Liver (tissue), 9 donors: Measurements from ENCODE around the gene NLRP11. TPM values are rescaled to one million over a fixed set of nuclear protein-coding genes. Genes with fewer than 3 reads are reported as not detected.

Source experiments
- DNase-seq: peaks from one replicate; pipeline ENCODE4 v3.0.0-alpha.2; 2017; ENCODE audit warnings: low spot score
- H3K27ac ChIP-seq, 2 donors: one replicate each; pipeline ENCODE4 v1.7.0; 2013; ENCODE audit warnings: inconsistent platforms in 2 of 2, low read length in 2 of 2, control low read depth in 1 of 2, low read depth in 1 of 2, mild to moderate bottlenecking in 1 of 2
- H3K27me3 ChIP-seq, 4 donors: one replicate each; pipeline versions ENCODE4 v1.6.1 to v1.7.0; 2013; ENCODE audit warnings: low read length in 3 of 4, inconsistent platforms in 1 of 4, mild to moderate bottlenecking in 1 of 4, moderate library complexity in 1 of 4; ENCODE audit not compliant: control insufficient read depth in 4 of 4, insufficient read depth in 4 of 4
- H3K36me3 ChIP-seq, 4 donors: one replicate each; pipeline versions ENCODE4 v1.6.1 to v1.7.0; 2013; ENCODE audit warnings: low read length in 3 of 4, mild to moderate bottlenecking in 3 of 4, low read depth in 1 of 4, moderate library complexity in 1 of 4; ENCODE audit not compliant: control insufficient read depth in 4 of 4, insufficient read depth in 3 of 4
- H3K4me1 ChIP-seq, 4 donors: one replicate each; pipeline versions ENCODE4 v1.6.1 to v1.7.0; 2013; ENCODE audit warnings: low read length in 3 of 4, mild to moderate bottlenecking in 3 of 4, moderate library complexity in 1 of 4; ENCODE audit not compliant: control insufficient read depth in 4 of 4, insufficient read depth in 4 of 4
- H3K4me3 ChIP-seq, 3 donors: one replicate each; pipeline versions ENCODE4 v1.6.1 to v1.7.0; 2013; ENCODE audit warnings: low read length in 3 of 3, control low read depth in 1 of 3, low read depth in 1 of 3, mild to moderate bottlenecking in 1 of 3
- H3K9ac ChIP-seq, 2 donors: one replicate each; pipeline ENCODE4 v1.7.0; 2013; ENCODE audit warnings: low read length in 2 of 2, mild to moderate bottlenecking in 2 of 2, moderate library complexity in 2 of 2, control low read depth in 1 of 2, low read depth in 1 of 2
- H3K9me3 ChIP-seq, 4 donors: one replicate each; pipeline versions ENCODE4 v1.6.1 to v1.7.0; 2013; ENCODE audit warnings: low read length in 3 of 4; ENCODE audit not compliant: control insufficient read depth in 4 of 4
- ATF3 ChIP-seq: IDR thresholded peaks from 2 replicates; pipeline ENCODE4 v1.6.1; 2016; ENCODE audit warnings: antibody characterized with exemption
- CTCF ChIP-seq: fragments of 150-350 bp; IDR thresholded peaks from 2 replicates; pipeline ENCODE4 v1.5.1; 2017; ENCODE audit warnings: improper control_type of control experiment, low read depth, low read length; ENCODE audit not compliant: missing input control
- EGR1 ChIP-seq, 2 donors: IDR thresholded peaks; 2 replicates each; pipeline ENCODE4 v1.6.1; 2016 to 2018; ENCODE audit warnings: antibody characterized with exemption in 2 of 2, low read depth in 2 of 2
- FOXA1 ChIP-seq: IDR thresholded peaks from 2 replicates; pipeline ENCODE4 v1.6.1; 2016; ENCODE audit warnings: antibody characterized with exemption
- GABPA ChIP-seq, 2 donors: IDR thresholded peaks in 1 of 2; conservative IDR thresholded peaks in 1 of 2; 2 replicates each; pipeline ENCODE4 v1.6.1; 2016; ENCODE audit warnings: antibody characterized with exemption in 2 of 2, mild to moderate bottlenecking in 1 of 2, moderate library complexity in 1 of 2
- HNF4A ChIP-seq, 2 donors: conservative IDR thresholded peaks; 2 replicates each; pipeline ENCODE4 v1.6.1; 2016; ENCODE audit warnings: antibody characterized with exemption in 2 of 2, mild to moderate bottlenecking in 2 of 2
- HNF4G ChIP-seq: IDR thresholded peaks from 2 replicates; pipeline ENCODE4 v1.6.1; 2016; ENCODE audit warnings: antibody characterized with exemption
- JUND ChIP-seq, 2 donors: IDR thresholded peaks; 2 replicates each; pipeline ENCODE4 v1.6.1; 2016; ENCODE audit warnings: antibody characterized with exemption in 2 of 2
- MAX ChIP-seq: IDR thresholded peaks from 2 replicates; pipeline ENCODE4 v1.6.1; 2016; ENCODE audit warnings: antibody characterized with exemption
- RAD21 ChIP-seq, 2 donors: IDR thresholded peaks; 2 replicates each; pipeline ENCODE4 v1.6.1; 2016; ENCODE audit warnings: antibody characterized with exemption in 2 of 2, mild to moderate bottlenecking in 2 of 2
- REST ChIP-seq: IDR thresholded peaks from 2 replicates; pipeline ENCODE4 v1.6.1; 2016; ENCODE audit warnings: antibody characterized with exemption, mild to moderate bottlenecking
- RXRA ChIP-seq, 2 donors: IDR thresholded peaks; 2 replicates each; pipeline ENCODE4 v1.6.1; 2017 to 2018; ENCODE audit warnings: antibody characterized with exemption in 2 of 2, mild to moderate bottlenecking in 1 of 2
- SP1 ChIP-seq: IDR thresholded peaks from 2 replicates; pipeline ENCODE4 v1.6.1; 2018; ENCODE audit warnings: antibody characterized with exemption, mild to moderate bottlenecking
- TAF1 ChIP-seq: conservative IDR thresholded peaks from 2 replicates; pipeline ENCODE4 v1.6.1; 2016; ENCODE audit warnings: antibody characterized with exemption, mild to moderate bottlenecking
- YY1 ChIP-seq: IDR thresholded peaks from 2 replicates; pipeline ENCODE4 v1.6.1; 2016; ENCODE audit warnings: antibody characterized with exemption, mild to moderate bottlenecking
- ZBTB33 ChIP-seq: IDR thresholded peaks from 2 replicates; pipeline ENCODE4 v1.6.1; 2016; ENCODE audit warnings: antibody characterized with exemption
- WGBS: extraction: QIAGEN DNeasy Blood & Tissue Kit; methylation state at CpG from one replicate; pipeline ENCODE4 v1.1.7; 2013; 5-methylcytosine and 5-hydroxymethylcytosine counted together
- polyA plus RNA-seq, 2 donors: library from polyadenylated mRNA; stranded (reverse) in 1 of 2; unstranded in 1 of 2; fragments of 200-250 nt in 1 of 2; fragments of >200 nt in 1 of 2; fragmentation: Nextera tagmentation in 1 of 2; extraction: Ambion mirVana in 1 of 2; gene quantifications; one replicate each; pipeline versions ENCODE4 v1.2.1 to v1.2.3, GENCODE V29; 2013 to 2015
- total RNA-seq, 2 donors: library from RNA; depleted of rRNA; stranded (reverse); fragments of >200 nt; gene quantifications; one replicate each; pipeline ENCODE4 v1.2.3, GENCODE V29; 2014
- donor health status: healthy.
- donor health status: healthy.
- donor health status: healthy.
- donor health status: healthy.
- donor health status: healthy.

NLRP11 gene
- total and polyA plus RNA-seq, 4 donors = 0.28 to 0.33 TPM; not detected in 2

- Histone ChIP-seq H3K27me3 (peaks cover 0 to 3% (median 0%) of the 10 kb centered on the region in 4 donors), H3K27ac (no peak overlapping the region), H3K4me3 (no peak overlapping the region), H3K9me3 (no peaks in the 10 kb centered on the region), H3K4me1 (peaks cover 0 to 8% (median 3%) of the 10 kb centered on the region in 4 donors), H3K9ac (no peak overlapping the region), H3K36me3 (no peaks in the 10 kb centered on the region)
- TF ChIP-seq RAD21 (IDR thresholded peaks at IDR 0.05) (no peak), HNF4G (no peak), ATF3 (no peak), ZBTB33 (no peak), EGR1 (IDR thresholded peaks at IDR 0.05; ENCODE audit: low read depth in 2 of 2) (no peak), TAF1 (no peak), FOXA1 (no peak), REST (no peak), SP1 (no peak), RXRA (IDR thresholded peaks at IDR 0.05) (no peak), YY1 (no peak), MAX (no peak), HNF4A (conservative IDR thresholded peaks at IDR 0.05) (no peak), CTCF (no peak), JUND (IDR thresholded peaks at IDR 0.05) (no peak)
- WGBS = 89% methylated on average over 5 of the region's 5 CpGs
- no peak for DNase-seq
Measured at GRCh38 chr19:55813906-55814305, 17.9 kb downstream of the NLRP11 start.

GRCh38 chr19:55812449-55812848 is 19.4 kb downstream of the NLRP11 start:
- Histone ChIP-seq H3K4me1 (peaks cover 0 to 8% (median 3%) of the 10 kb centered on the region in 4 donors), H3K9me3 (no peaks in the 10 kb centered on the region), H3K27ac (no peak overlapping the region), H3K27me3 (peaks cover 0 to 3% (median 0%) of the 10 kb centered on the region in 4 donors), H3K4me3 (no peak overlapping the region), H3K36me3 (no peaks in the 10 kb centered on the region), H3K9ac (no peak overlapping the region)
- DNase-seq = no peak
- WGBS = 44% methylated on average over 7 of the region's 7 CpGs
- no peak for TF ChIP-seq JUND (IDR thresholded peaks at IDR 0.05)
- no peak for TF ChIP-seq MAX
- no peak for TF ChIP-seq CTCF
- no peak for TF ChIP-seq REST
- no peak for TF ChIP-seq YY1
- TF ChIP-seq FOXA1 = no peak
- TF ChIP-seq HNF4A (conservative IDR thresholded peaks at IDR 0.05) = no peak
- TF ChIP-seq GABPA (IDR thresholded peaks at IDR 0.05 in 1 of 2, conservative IDR thresholded peaks at IDR 0.05 in 1 of 2) = no peak
